Measurements from ENCODE around the gene LAMA3.

LAMA3 gene

DNA sequence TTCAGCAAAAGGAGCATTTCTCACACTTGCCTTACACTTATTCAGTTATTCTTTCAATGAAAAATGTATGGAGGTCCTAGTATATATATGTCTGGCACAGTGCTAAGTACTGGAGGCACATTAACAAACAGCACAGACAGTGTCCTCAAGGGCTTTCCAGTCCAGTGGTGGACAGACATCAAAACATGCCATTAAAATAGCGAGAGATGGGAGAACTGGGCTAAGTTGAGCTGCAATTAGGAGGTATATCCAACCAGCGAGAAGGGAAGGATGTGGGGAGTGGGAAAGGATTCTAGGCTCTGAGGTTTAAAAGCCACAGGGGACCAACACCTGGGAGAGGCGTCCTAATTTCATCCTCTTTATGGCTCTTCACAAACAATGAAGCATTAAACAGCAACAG is 197.8 kb downstream of the LAMA3 start:
- peak overlapping the region; percentile 4 for H3K27ac ChIP-seq

DNA sequence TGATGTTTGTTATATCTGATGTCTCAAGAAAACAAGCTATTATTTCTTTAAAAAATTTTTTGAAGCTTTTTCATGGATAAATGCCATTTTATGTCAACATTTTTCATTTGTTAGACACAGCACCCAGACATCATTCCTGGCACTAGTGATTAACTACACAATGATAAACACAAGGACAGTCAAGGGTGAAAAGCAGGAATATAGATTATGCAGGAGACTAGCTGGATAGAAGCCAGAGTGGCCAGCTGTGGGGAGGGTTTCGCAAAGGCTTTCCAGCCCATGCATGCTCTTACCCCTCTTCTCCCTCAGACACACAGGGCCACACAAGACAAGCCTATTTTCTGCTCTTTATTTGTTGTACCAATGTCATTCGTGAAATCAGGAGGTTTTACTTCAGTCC is 198.2 kb downstream of the LAMA3 start:
- no peak for DNase-seq (ENCODE audit: low read depth, low spot score)
- H3K27ac ChIP-seq = peak overlapping the region; percentile 4

More for the DNA sequence above, 197.8 kb downstream of the LAMA3 start:
- DNase-seq (ENCODE audit: low read depth, low spot score) = no peak

DNA sequence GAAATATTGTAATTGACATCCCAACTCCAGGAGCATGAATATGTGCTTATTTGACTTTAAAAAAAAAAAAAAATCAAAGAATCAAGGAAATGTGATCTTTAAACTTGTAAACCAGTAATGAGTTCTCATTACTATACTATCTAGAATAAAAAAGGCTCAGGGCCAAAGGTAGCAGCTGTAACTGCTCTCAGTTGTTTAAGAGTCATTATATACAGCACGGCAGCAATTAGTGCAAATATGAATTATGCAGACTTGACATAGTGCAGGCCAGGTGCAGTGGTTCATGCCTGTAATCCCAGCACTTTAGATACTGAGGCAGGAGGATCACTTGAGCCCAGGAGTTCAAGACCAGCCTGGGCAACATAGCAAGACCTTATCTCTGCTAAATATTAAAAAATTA is 199.6 kb downstream of the LAMA3 start:
- no peak for DNase-seq (ENCODE audit: low read depth, low spot score)
- no peak overlapping the region for H3K27ac ChIP-seq

DNA sequence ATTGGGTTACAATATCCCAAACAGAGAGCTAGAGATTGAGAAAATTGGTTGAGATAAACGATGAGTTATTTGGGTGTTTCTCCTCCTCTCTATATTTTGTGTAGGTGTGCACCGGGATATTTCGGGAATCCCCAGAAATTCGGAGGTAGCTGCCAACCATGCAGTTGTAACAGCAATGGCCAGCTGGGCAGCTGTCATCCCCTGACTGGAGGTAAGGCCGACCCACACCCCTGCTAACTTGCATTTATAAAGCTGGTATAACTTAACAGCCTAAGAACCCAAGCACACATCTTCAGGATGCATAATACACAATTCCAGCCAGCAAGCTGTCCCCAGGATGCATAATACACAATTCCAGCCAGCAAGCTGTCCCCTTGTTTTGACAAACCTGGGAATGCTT is 200.7 kb downstream of the LAMA3 start:
- no peak for DNase-seq (ENCODE audit: low read depth, low spot score)
- peak overlapping the region; percentile 10 for H3K27ac ChIP-seq

DNA sequence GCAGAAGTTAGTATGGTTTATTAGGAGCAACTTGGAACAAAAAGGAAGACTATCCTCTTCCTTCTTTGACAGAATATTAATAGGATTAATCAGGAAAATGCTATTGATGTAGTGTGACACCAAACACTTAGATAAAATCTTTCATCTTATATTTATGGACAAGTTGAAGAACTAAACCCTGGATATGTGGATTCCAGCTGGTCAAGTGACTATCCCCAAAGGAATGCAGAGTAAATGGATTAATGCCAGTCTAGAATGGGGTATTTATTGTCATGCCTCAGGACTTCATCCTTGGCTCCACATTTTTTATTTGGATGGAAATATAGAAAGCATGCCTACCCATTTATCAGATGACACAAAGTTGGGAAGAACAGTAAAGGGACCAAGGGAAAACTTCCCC is 201.3 kb downstream of the LAMA3 start:
- no peak for DNase-seq (ENCODE audit: low read depth, low spot score)
- peak overlapping the region; percentile 10 for H3K27ac ChIP-seq

DNA sequence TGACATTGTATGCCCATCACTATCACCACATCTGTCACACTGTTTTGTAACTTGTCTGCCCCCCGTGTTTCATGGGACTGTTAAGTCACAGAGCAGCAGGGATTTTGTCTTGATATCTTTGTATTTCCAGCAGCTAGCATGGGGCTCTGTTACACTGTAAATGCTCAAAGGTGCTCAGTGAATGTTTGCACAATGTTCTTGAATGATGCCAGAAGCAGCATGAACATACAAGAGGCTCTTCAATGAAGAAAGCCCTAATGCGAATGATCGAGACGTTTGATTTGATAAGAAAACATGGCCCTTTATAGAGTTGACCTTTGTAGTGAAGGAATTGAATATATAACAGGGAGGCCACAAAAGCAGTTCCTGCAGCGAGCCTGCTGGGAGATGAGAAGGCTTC is 204.4 kb downstream of the LAMA3 start:
- H3K27ac ChIP-seq = peak overlapping the region; percentile 5
- no peak for DNase-seq (ENCODE audit: low read depth, low spot score)

DNA sequence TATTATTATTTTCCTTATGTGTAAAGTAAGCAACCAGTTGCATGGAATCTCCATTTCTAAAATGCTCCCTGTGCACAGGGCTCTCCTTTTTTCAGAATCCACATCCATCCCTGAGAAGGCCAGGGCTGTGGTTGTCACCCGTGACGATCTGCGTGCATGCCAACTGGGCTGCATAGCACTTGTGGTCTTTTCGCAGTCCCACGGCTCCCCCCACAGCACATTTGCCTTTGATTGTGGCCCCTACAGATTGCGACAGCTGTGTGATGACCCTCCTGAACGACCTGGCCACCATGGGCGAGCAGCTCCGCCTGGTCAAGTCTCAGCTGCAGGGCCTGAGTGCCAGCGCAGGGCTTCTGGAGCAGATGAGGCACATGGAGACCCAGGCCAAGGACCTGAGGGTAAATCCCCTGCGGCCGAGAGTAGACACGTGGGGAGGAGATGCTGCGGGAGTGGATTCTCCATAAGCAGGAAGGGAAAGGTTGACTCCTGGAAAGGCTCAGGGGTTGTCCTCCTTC is 205.5 kb downstream of the LAMA3 start:
- H3K27ac ChIP-seq = no peak overlapping the region
- no peak for DNase-seq (ENCODE audit: low read depth, low spot score)

DNA sequence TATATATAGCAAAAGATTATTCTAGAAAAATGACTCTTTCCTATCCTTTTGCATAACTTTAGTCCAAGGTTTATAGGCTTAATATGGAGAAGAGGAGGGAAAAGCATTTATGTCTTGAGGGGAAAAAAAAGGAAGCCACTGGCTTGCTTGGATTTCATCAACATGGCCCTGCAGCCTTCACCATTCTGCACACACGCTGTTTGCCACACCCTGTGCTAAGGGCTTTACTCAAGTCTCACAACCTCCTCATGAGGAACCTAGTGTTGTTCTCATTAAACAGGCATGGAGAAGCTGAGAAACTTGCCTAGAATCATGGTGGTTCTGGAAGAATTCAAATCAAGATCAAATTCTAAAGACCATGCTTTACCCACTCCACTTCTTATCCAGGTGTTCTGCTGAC is 208.0 kb downstream of the LAMA3 start:
- DNase-seq (ENCODE audit: low read depth, low spot score) = no peak
- no peak overlapping the region for H3K27ac ChIP-seq

DNA sequence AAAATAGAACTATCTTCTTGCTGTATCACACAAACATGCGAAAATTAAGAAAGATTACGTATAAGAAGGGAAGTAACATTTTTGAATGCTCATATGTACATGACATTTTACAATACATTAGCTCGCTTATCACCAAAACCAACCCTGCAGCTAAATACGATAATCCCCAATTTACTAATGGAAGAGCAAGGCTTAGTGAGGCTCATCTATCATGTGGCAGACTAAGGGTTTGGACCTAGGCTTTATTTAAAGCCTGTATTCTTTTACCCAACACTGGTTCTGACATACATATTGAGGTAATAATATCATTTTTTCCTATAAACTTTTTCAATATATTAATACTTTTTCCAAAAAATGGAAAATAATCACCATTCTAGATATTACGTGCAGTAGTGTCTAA is 208.5 kb downstream of the LAMA3 start:
- DNase-seq (ENCODE audit: low read depth, low spot score) = no peak
- H3K27ac ChIP-seq = no peak overlapping the region

DNA sequence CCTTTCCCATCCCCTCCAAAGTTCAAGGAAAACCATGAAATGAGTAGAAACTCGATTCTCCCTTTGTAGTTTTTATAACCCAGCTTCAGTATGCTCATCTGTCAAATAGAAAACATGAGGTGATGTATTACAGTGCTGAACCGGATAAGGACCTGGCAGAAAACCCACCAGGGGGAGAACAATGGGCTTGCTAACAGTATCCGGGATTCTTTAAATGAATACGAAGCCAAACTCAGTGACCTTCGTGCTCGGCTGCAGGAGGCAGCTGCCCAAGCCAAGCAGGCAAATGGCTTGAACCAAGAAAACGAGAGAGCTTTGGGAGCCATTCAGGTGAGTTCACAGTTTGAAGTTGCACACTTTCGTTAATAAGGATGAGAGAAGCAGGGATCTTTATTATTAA is 211.7 kb downstream of the LAMA3 start:
- DNase-seq (ENCODE audit: low read depth, low spot score) = no peak
- H3K27ac ChIP-seq = no peak overlapping the region

DNA sequence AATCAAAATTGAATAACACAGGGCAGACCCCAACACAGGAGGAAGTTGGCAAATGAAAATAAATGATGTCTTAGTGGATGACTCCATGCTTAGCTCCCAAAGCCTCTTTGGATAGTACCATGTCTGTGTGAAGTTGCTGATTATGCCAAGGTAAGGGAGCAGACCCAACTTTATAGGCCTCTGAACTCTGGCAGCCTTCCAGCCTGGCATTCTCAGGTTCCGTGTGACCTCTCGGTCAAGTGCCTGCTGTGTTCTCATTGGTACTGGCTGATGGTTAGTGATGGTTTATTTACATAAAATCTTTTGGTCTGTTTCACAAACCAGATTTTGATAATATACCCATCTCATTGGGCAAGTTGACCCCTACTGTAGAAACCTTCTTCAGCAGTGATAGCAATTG is 213.1 kb downstream of the LAMA3 start:
- no peak overlapping the region for H3K27ac ChIP-seq
- DNase-seq (ENCODE audit: low read depth, low spot score) = no peak

DNA sequence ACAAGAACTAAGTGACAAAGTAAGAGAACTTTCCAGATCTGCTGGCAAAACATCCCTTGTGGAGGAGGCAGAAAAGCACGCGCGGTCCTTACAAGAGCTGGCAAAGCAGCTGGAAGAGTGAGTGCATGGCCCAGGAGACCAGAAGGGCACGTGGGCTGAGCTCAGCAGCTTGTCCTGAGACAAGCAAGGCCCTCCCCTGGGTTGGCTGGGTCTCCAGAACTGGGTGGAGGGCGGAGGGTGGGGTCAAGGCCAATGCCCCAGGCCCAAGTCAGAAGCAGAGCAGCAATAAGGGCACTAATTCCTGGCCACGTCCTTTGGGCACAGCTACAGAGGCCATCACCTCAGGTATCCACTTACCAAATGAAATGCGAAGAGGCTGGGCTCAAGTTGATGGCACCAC is 214.7 kb downstream of the LAMA3 start:
- H3K27ac ChIP-seq = no peak overlapping the region
- DNase-seq (ENCODE audit: low read depth, low spot score) = no peak

DNA sequence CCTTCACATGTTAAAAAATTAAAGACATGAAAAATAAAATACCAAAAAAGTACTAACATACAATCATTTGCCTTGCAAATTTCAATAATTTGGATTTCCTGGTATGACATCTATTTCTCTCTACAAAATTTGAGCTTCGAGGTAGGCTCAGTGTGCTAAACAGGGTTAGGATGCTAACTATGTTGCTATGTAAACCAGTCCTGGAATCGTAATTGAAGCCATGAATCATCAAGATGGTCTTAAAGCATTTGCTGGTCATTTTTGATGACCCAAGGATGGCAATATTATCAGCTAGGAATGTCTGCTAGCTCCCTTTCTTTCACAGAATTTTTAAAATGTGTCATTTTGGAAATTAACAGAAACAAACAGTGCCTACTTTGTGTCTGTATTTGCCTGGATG is 217.4 kb downstream of the LAMA3 start:
- DNase-seq (ENCODE audit: low read depth, low spot score) = no peak

DNA sequence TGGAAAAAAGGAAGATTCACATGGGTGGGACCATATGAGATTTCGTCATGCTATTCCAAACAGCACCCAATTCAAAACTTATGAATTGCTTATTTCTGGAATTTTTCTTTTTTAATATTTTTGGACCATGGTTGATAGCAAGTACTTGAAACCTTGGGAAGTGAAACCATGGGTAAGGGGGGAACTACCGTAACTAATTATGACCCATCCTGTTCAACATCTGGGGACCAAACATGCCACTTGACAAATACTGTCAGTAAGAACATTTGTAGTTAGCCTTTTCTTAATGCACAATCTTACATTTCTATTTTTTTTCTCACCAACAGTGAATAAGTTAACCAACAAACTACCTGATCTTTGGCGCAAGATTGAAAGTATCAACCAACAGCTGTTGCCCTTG is 219.6 kb downstream of the LAMA3 start:
- H3K27ac ChIP-seq = no peak overlapping the region
- DNase-seq (ENCODE audit: low read depth, low spot score) = no peak

More for the DNA sequence above, 217.4 kb downstream of the LAMA3 start:
- H3K27ac ChIP-seq = no peak overlapping the region

DNA sequence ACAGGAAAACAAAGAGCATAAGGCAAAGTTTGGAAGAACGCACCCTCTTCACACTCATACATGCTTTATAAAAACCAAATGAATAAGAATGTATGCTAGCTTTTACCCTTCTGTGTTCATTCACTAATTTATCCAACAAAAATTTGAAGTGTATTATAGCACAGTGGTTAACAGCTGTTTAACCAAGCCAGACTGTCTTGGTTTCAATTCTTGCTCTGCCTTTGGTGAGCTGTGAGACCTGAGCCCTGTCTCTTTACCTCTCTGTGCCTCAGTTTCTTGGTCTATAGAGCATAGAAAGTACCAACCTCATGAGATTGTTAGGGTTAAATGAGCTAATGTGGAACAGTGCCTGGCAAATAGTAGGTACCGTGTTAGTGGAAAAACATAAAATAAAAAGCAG is 220.8 kb downstream of the LAMA3 start:
- no peak for DNase-seq (ENCODE audit: low read depth, low spot score)
- no peak overlapping the region for H3K27ac ChIP-seq

DNA sequence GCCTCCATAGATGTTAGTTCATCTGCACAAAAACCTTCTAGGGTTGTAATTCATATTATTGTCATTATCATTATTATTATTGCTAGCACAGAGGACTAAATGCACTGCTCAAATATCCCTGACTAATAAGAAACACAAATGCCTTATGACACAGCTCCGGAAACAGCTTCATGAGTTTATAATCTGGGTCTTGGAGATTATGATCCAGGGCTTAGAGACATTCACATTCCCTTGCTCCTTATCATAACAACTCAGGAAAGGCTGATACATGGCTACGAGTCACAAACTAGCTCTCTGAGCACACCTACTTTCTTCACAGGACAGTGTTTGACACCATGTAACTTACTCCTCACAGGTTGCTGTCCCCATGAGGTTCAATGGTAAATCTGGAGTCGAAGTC is 223.1 kb downstream of the LAMA3 start:
- H3K27ac ChIP-seq = no peak overlapping the region
- DNase-seq (ENCODE audit: low read depth, low spot score) = no peak

DNA sequence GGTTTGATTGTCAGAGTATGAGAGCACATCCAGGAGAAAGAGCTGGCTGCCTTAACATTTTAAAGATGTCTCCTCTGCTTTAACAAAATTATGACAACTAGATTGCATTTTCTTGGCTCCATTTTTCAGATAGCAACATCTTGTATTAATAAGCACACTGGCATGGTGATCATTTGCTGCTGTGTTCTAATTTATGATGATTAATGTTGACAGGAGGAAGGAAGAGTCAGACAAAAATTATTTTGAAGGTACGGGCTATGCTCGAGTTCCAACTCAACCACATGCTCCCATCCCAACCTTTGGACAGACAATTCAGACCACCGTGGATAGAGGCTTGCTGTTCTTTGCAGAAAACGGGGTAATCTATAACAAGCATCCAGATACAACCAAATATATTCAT is 227.1 kb downstream of the LAMA3 start:
- no peak for DNase-seq (ENCODE audit: low read depth, low spot score)

DNA sequence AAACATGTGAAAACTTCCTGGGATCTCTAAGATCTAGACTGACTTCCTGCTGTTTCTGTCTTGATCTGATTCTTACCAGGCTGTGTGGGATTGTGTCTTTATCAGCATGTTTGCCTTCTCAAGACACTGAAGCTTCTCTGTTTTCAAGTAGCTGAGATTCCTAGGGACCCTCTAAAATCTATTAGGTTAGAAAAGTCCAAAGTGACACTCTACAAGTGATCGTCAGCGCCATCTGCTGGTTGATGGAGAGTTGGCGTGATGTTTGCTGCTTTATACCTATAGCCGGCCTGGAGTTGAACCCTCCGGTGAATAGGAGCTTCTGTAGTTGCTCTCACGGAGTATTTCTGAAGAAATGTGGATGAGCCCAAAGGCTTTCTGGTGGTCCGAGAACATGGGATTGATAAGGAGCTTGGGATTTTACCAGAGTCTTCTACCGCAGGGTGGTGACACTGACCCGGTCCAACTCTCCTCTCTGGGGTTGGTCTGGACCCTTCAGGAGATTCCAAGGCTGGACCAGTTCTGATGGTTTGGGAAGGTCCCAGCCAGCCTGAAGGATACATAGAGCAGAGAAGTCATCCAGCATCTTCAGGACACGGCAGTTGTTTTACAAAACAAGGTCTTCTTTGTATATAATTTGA is 229.3 kb downstream of the LAMA3 start:
- no peak overlapping the region for H3K27ac ChIP-seq
- DNase-seq (ENCODE audit: low read depth, low spot score) = no peak

More for the DNA sequence above, 227.1 kb downstream of the LAMA3 start:
- no peak overlapping the region for H3K27ac ChIP-seq

DNA sequence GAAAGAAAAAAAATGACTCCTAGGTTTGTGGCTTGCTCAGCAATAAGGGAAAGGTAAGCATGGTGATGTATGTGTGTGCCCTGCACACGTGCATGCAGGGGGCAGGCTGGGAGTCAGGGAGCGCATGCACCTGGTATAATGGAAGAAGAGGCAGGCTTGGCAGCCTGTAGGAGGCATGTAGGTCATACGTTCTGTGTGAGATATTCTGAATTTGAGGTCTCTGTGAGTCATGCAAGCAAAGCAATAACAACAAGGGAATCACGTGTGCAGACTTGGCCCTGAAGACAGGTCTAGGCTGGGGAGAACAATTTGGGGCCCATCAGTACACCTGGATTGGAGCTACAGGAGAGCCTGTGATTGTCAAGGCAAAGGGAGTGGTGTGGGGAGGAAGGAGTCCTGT is 230.8 kb downstream of the LAMA3 start:
- no peak overlapping the region for H3K27ac ChIP-seq
- no peak for DNase-seq (ENCODE audit: low read depth, low spot score)

DNA sequence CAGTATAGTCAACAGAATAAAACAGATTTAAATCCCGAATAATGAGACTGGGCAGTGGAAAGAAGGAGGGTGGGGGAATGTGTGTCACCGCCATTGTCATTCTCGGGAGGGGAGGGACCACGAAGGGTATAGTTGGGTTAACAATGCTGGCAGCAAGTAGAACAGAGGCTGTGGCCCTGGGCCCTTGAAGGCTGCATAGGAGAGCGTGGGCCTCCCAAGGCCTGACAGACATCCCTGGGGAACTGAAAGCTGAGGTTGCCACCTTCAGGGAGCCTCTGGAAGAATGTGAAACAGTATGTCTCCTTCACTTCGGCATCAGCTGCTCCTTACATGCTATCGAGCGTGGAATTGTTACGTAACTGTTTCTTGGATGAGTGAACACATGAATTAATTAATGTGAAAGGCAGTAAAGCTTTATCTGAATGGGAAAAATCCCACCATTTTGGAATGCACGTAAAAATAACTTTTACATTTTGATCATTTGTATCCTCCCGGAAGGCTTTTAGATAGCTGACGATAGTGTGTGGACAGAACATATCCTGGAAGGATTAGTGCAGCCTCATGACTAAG is 232.5 kb downstream of the LAMA3 start:
- no peak overlapping the region for H3K27ac ChIP-seq
- DNase-seq (ENCODE audit: low read depth, low spot score) = no peak

DNA sequence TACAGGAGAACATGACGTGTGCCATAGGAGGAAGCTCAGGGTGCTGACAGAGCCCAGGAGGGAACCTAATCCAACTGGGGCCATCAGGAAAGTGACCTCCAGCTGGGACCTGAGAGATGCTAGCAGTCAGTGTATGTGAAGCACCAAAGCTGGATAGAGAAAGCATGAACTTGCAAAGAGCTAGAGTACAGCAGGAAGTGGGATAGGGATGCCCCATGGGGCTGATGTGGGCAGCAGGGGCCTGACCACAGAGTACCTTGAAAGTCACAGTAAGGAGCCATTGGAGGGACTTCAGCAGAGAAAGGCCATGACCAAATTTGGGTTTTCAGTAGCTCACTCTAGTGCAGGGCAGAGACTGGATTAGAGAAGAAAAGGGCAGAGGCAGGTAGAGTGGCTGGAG is 233.7 kb downstream of the LAMA3 start:
- no peak overlapping the region for H3K27ac ChIP-seq
- DNase-seq (ENCODE audit: low read depth, low spot score) = no peak

DNA sequence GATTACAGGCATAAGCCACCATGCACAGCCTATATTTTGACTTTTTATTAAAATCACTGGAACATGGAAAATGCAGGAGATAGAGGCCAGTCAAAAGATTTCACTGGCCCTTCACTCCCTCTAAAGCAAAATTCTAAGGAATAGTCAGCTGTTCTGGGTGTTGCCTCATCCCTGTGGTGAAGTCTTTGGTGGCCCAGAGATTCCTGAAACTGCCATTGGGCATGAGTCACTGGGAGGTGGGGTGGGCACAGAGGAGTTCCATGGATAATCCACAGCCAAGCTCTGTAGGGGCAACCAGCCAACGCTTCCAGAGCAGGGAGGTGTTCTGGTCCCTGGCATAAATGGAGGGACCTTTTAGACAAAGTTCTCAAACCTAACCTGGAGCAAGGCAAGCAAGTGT is 235.6 kb downstream of the LAMA3 start:
- DNase-seq (ENCODE audit: low read depth, low spot score) = no peak
- H3K27ac ChIP-seq = peak overlapping the region; percentile 29
